Uterus (tissue), 2 donors: ENCODE data around the gene KCTD1.

ENCODE experiments used
- CTCF ChIP-seq, 4 experiments: fragments of 200-600 bp in 2 of 4; fragments of 450-650 bp in 2 of 4; sonication (generic) in 2 of 4; IDR thresholded peaks; one replicate each; pipeline ENCODE4 v1.5.1; 2016 to 2019; ENCODE audit warnings: antibody characterized with exemption in 4 of 4, mild to moderate bottlenecking in 2 of 4, moderate library complexity in 1 of 4
- POLR2A ChIP-seq, 2 donors: fragments of 450-650 bp; IDR thresholded peaks; one replicate each; pipeline ENCODE4 v1.6.1; 2016; ENCODE audit warnings: antibody characterized with exemption in 2 of 2, mild to moderate bottlenecking in 1 of 2, moderate library complexity in 1 of 2

GRCh38 chr18:26579941-26580618, 31.7 kb upstream of the KCTD1 start:
- TF ChIP-seq CTCF (IDR thresholded peaks at IDR 0.05) (no peak), POLR2A (IDR thresholded peaks at IDR 0.05) (no peak)
